Suprapubic skin (tissue), 4 donors: ENCODE measurements around the gene FRMD3. TPM values are rescaled to one million over a fixed set of nuclear protein-coding genes. Genes with fewer than 3 reads are reported as not detected.
A peak's percentile ranks its signal among the peaks of the same experiment; 100 is the strongest.

ENCODE experiments used
- DNase-seq, 2 donors: peaks; one replicate each; pipeline ENCODE4 v3.0.0-alpha.2; 2019; ENCODE audit warnings: low spot score in 2 of 2
- H3K27ac ChIP-seq: fragments of 200-600 bp; sonication (generic); one replicate; pipeline ENCODE4 v1.5.1; 2019
- H3K27me3 ChIP-seq: fragments of 200-600 bp; sonication (generic); one replicate; pipeline ENCODE4 v1.5.1; 2019
- H3K36me3 ChIP-seq: fragments of 200-600 bp; sonication (generic); one replicate; pipeline ENCODE4 v1.5.1; 2019
- H3K4me1 ChIP-seq: fragments of 200-600 bp; sonication (generic); one replicate; pipeline ENCODE4 v1.5.1; 2019
- H3K4me3 ChIP-seq: fragments of 200-600 bp; sonication (generic); one replicate; pipeline ENCODE4 v1.5.1; 2019; ENCODE audit warnings: mild to moderate bottlenecking
- H3K9me3 ChIP-seq: fragments of 200-600 bp; sonication (generic); one replicate; pipeline ENCODE4 v1.5.1; 2019
- EP300 ChIP-seq: sonication (generic); formaldehyde crosslinking; IDR thresholded peaks from one replicate; pipeline ENCODE4 v1.6.1; 2017; ENCODE audit warnings: antibody characterized with exemption
- POLR2A ChIP-seq, 2 donors: fragments of 450-650 bp; IDR thresholded peaks; one replicate each; pipeline ENCODE4 v1.6.1; 2017; ENCODE audit warnings: antibody characterized with exemption in 2 of 2, mild to moderate bottlenecking in 2 of 2, moderate library complexity in 2 of 2
- POLR2AphosphoS5 ChIP-seq, 3 donors: sonication (generic); formaldehyde crosslinking; IDR thresholded peaks; one replicate each; pipeline ENCODE4 v1.6.1; 2017; ENCODE audit warnings: antibody characterized with exemption in 3 of 3
- WGBS: methylation state at CpG from one replicate; pipeline ENCODE4 v1.1.5; 2018; 5-methylcytosine and 5-hydroxymethylcytosine counted together
- total RNA-seq, 4 donors: library from RNA; depleted of rRNA; stranded (reverse); fragments of >200 nt; gene quantifications; one replicate each; pipeline ENCODE4 v1.1.0, GENCODE V29; 2016
- TF ChIP-seq, protein P1 (sequence below), 2 donors: fragments of 200-600 bp in 1 of 2; fragments of 450-650 bp in 1 of 2; sonication (generic) in 1 of 2; IDR thresholded peaks; one replicate each; pipeline ENCODE4 v1.5.1; 2016 to 2019; ENCODE audit warnings: antibody characterized with exemption in 2 of 2, mild to moderate bottlenecking in 1 of 2, moderate library complexity in 1 of 2

Gene FRMD3
- total RNA-seq, 4 donors from 2014 or later: 2.8 to 7.0 (median 5.2) TPM

DNA sequence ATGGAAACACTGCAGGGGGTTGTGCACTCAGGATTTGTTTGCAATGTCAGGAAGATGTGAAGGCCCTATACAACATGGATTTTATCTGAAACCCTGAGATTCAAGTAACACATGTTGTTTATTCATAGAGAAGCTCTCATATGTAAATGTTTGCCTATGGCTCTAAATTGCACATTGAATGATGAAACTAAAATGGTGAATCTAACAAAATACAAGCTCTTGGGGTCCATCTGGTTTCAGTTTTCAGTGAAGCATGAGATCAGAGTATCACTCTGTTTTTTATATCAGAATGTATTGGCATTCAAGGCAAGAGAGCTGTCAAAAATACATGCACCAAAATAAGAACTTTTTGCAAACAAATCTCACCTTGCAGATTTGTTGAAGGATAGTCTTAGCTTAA lies 19.6 kb upstream of the FRMD3 start:
- Histone ChIP-seq H3K4me1 (no peaks in the 10 kb centered on the region), H3K36me3 (no peaks in the 10 kb centered on the region), H3K27me3 (no peaks in the 10 kb centered on the region), H3K9me3 (no peaks in the 10 kb centered on the region), H3K4me3 (no peak overlapping the region), H3K27ac (no peak overlapping the region)
- TF ChIP-seq EP300: no peak
- TF ChIP-seq, protein P1, sequence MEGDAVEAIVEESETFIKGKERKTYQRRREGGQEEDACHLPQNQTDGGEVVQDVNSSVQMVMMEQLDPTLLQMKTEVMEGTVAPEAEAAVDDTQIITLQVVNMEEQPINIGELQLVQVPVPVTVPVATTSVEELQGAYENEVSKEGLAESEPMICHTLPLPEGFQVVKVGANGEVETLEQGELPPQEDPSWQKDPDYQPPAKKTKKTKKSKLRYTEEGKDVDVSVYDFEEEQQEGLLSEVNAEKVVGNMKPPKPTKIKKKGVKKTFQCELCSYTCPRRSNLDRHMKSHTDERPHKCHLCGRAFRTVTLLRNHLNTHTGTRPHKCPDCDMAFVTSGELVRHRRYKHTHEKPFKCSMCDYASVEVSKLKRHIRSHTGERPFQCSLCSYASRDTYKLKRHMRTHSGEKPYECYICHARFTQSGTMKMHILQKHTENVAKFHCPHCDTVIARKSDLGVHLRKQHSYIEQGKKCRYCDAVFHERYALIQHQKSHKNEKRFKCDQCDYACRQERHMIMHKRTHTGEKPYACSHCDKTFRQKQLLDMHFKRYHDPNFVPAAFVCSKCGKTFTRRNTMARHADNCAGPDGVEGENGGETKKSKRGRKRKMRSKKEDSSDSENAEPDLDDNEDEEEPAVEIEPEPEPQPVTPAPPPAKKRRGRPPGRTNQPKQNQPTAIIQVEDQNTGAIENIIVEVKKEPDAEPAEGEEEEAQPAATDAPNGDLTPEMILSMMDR (IDR thresholded peaks at IDR 0.05): no peak
- TF ChIP-seq POLR2AphosphoS5 (IDR thresholded peaks at IDR 0.05): no peak
- DNase-seq: no peak

- TF ChIP-seq, protein P1 (IDR thresholded peaks at IDR 0.05): no peak
- TF ChIP-seq EP300 (no peak), POLR2A (IDR thresholded peaks at IDR 0.05) (no peak), POLR2AphosphoS5 (IDR thresholded peaks at IDR 0.05) (no peak)
- Histone ChIP-seq H3K4me3 (no peak overlapping the region), H3K27me3 (no peaks in the 10 kb centered on the region), H3K27ac (no peak overlapping the region), H3K36me3 (no peaks in the 10 kb centered on the region), H3K4me1 (no peaks in the 10 kb centered on the region), H3K9me3 (no peaks in the 10 kb centered on the region)
- DNase-seq: no peak
- 89% methylated on average over 1 of the region's 1 CpG for WGBS
Observed at GRCh38 chr9:83557317-83557716, 19.1 kb upstream of the FRMD3 start.

DNA sequence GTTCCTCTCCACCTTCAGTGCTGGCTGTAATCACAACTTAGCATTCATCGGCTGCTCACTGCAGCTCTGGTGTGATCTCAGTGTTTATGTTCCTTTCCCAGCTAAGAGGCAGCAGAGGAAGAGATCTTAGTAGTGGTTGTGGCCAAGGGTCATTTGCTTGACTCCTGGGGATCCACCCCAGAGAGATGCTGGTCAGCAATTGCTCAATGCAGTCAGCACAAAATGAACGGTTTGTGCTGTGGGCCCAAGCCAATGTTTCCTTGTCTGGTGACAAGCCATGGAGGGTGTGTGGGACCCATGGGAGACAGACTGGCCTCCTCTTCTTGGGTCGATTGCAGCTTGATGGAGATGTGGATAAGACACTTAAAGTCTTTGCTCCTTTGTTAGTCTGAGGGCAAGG lies 16.1 kb upstream of the FRMD3 start:
- H3K4me3 ChIP-seq: no peak overlapping the region
- DNase-seq: no peak
- no peaks in the 10 kb centered on the region for H3K4me1 ChIP-seq
- no peaks in the 10 kb centered on the region for H3K27me3 ChIP-seq
- H3K9me3 ChIP-seq: no peaks in the 10 kb centered on the region
- 100% methylated on average over 1 of the region's 3 CpGs for WGBS
- no peaks in the 10 kb centered on the region for H3K36me3 ChIP-seq
- TF ChIP-seq POLR2AphosphoS5 (IDR thresholded peaks at IDR 0.05) (no peak), EP300 (no peak), POLR2A (IDR thresholded peaks at IDR 0.05) (no peak)
- TF ChIP-seq, protein P1 (IDR thresholded peaks at IDR 0.05): no peak
- H3K27ac ChIP-seq: no peak overlapping the region

GRCh38 chr9:83544002-83544698 lies 5.9 kb upstream of the FRMD3 start:
- Histone ChIP-seq H3K27me3 (no peaks in the 10 kb centered on the region), H3K36me3 (no peaks in the 10 kb centered on the region), H3K27ac (no peak overlapping the region), H3K9me3 (no peaks in the 10 kb centered on the region), H3K4me3 (no peak overlapping the region), H3K4me1 (no peaks in the 10 kb centered on the region)
- WGBS: 41% methylated on average over 5 of the region's 5 CpGs
- no peak for DNase-seq
- TF ChIP-seq, protein P1 (IDR thresholded peaks at IDR 0.05): peak; percentile 46 to 52
- TF ChIP-seq POLR2A (IDR thresholded peaks at IDR 0.05): no peak

GRCh38 chr9:83538890-83539238 lies 663 bp upstream of the FRMD3 start:
- peaks cover 18% of the 10 kb centered on the region for H3K27me3 ChIP-seq
- H3K9me3 ChIP-seq: no peaks in the 10 kb centered on the region
- H3K4me1 ChIP-seq: peaks cover 20% of the 10 kb centered on the region
- WGBS: 32% methylated on average over 6 of the region's 6 CpGs
- TF ChIP-seq, protein P1 (IDR thresholded peaks at IDR 0.05): no peak
- no peak for TF ChIP-seq POLR2AphosphoS5 (IDR thresholded peaks at IDR 0.05)
- no peak for TF ChIP-seq EP300
- no peak for TF ChIP-seq POLR2A (IDR thresholded peaks at IDR 0.05)
- DNase-seq: no peak
- no peak overlapping the region for H3K27ac ChIP-seq
- H3K36me3 ChIP-seq: no peaks in the 10 kb centered on the region
- peak overlapping the region; percentile 61 for H3K4me3 ChIP-seq
